ENCODE measurements around the gene PTPRN2. TPM values are rescaled to one million over a fixed set of nuclear protein-coding genes. Genes with fewer than 3 reads are reported as not detected.

Gene PTPRN2
- total and polyA plus RNA-seq, 2 donors (not counting 1 experiment from before 2014, with no cell fraction given) = 0.54 to 1.2 TPM

DNA sequence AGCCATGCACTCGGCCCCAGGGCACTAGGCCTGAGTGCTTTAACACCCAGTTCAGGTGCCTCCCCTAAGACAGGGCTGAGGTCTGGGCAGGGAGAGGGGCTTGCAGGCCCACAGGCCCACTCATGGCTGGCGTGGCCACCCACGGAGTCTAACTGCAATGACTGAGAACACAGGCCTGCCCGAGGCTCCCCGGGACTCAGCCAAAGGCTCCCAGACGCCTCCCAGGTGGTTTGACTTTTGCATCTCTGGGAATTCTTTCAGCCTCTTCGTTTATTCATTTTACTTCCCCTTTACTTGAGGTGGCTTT lies 37.3 kb downstream of the PTPRN2 start:
- no peak for DNase-seq (ENCODE audit: low read depth in 2 of 2)
- Histone ChIP-seq H4K20me1 (ENCODE audit: control insufficient read depth, extremely low read depth, insufficient read depth, low read length) (no peaks in the 10 kb centered on the region), H2AFZ (ENCODE audit: low read length) (no peak overlapping the region), H3K36me3 (ENCODE audit: control insufficient read depth, insufficient read depth, low read length) (no peaks in the 10 kb centered on the region), H3K27ac (ENCODE audit: insufficient read depth, low read length) (no peak overlapping the region), H3K4me2 (ENCODE audit: extremely low read depth, insufficient read depth, low read length) (no peak overlapping the region), H3K4me1 (ENCODE audit: control insufficient read depth, extremely low read depth, insufficient read depth, low read length) (no peaks in the 10 kb centered on the region), H3K9me3 (ENCODE audit: control insufficient read depth, insufficient read depth, low read depth, low read length) (no peaks in the 10 kb centered on the region), H3K9ac (ENCODE audit: insufficient read depth, low read length) (no peak overlapping the region), H3K79me2 (ENCODE audit: control insufficient read depth, insufficient read depth, low read length) (no peaks in the 10 kb centered on the region), H3K27me3 (ENCODE audit: control insufficient read depth, insufficient read depth, low read length) (no peaks in the 10 kb centered on the region), H3K4me3 (replicated peaks in 1 of 4; ENCODE audit: control extremely low read depth in 1 of 4, insufficient read depth in 1 of 4, low read depth in 3 of 4, low read length in 4 of 4) (no peak overlapping the region)
- TF ChIP-seq EZH2 (IDR thresholded peaks at IDR 0.05; ENCODE audit: low read length, missing control alignments) = no peak
- TF ChIP-seq, protein P1, sequence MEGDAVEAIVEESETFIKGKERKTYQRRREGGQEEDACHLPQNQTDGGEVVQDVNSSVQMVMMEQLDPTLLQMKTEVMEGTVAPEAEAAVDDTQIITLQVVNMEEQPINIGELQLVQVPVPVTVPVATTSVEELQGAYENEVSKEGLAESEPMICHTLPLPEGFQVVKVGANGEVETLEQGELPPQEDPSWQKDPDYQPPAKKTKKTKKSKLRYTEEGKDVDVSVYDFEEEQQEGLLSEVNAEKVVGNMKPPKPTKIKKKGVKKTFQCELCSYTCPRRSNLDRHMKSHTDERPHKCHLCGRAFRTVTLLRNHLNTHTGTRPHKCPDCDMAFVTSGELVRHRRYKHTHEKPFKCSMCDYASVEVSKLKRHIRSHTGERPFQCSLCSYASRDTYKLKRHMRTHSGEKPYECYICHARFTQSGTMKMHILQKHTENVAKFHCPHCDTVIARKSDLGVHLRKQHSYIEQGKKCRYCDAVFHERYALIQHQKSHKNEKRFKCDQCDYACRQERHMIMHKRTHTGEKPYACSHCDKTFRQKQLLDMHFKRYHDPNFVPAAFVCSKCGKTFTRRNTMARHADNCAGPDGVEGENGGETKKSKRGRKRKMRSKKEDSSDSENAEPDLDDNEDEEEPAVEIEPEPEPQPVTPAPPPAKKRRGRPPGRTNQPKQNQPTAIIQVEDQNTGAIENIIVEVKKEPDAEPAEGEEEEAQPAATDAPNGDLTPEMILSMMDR (conservative IDR thresholded peaks at IDR 0.05 in 1 of 2, IDR thresholded peaks at IDR 0.05 in 1 of 2; ENCODE audit: low read depth in 1 of 2, low read length in 2 of 2) = no peak

DNA sequence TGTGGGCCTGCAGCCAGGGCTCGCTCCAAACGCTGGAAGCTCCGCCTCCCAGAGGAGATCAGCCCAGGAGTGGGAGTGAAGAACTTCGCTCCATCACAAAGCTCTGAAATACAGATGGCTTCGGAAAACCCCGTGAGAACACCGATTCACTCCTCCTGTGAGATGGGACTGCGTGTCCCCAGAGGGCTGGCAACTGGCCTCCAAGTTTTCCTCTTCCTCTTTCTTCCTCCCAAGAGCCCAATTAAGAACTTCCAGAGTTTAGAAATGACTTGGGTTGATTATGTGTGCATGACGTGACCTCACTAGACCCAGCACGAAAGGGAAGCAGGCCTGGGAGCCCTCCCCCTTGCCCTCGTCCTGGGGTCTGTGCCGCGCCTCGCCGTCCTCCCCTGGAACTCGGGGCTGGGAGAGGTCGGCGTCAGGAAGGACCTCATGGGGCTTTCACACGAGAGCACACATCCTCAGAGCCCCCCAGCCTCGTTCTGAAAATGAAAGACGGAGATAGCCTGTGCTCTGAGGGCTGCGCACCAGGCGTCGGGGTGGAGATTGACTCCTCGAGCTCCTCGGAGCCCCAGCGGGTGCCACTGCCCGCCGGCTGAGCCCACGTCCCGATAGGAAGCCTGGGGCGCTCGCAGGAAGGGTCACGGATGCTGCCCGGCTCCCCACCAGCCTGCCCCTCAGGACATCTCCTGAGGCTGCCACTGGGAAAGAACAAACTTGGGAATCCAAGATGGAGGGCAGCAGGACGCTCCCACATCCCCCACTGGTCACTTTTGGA lies 37.8 kb downstream of the PTPRN2 start:
- H3K4me1 ChIP-seq (ENCODE audit: control insufficient read depth, extremely low read depth, insufficient read depth, low read length) = no peaks in the 10 kb centered on the region
- TF ChIP-seq, protein P1 (conservative IDR thresholded peaks at IDR 0.05 in 1 of 2, IDR thresholded peaks at IDR 0.05 in 1 of 2; ENCODE audit: low read depth in 1 of 2, low read length in 2 of 2) = no peak
- no peak for TF ChIP-seq EZH2 (IDR thresholded peaks at IDR 0.05; ENCODE audit: low read length, missing control alignments)
- no peak for DNase-seq (ENCODE audit: low read depth in 2 of 2)
- H3K4me2 ChIP-seq (ENCODE audit: extremely low read depth, insufficient read depth, low read length) = no peak overlapping the region
- no peaks in the 10 kb centered on the region for H3K9me3 ChIP-seq (ENCODE audit: control insufficient read depth, insufficient read depth, low read depth, low read length)
- no peak overlapping the region for H3K4me3 ChIP-seq (replicated peaks in 1 of 4; ENCODE audit: control extremely low read depth in 1 of 4, insufficient read depth in 1 of 4, low read depth in 3 of 4, low read length in 4 of 4)
- H3K9ac ChIP-seq (ENCODE audit: insufficient read depth, low read length) = no peak overlapping the region
- no peak overlapping the region for H3K27ac ChIP-seq (ENCODE audit: insufficient read depth, low read length)
- no peaks in the 10 kb centered on the region for H4K20me1 ChIP-seq (ENCODE audit: control insufficient read depth, extremely low read depth, insufficient read depth, low read length)
- no peak overlapping the region for H2AFZ ChIP-seq (ENCODE audit: low read length)
- H3K36me3 ChIP-seq (ENCODE audit: control insufficient read depth, insufficient read depth, low read length) = no peaks in the 10 kb centered on the region
- no peaks in the 10 kb centered on the region for H3K79me2 ChIP-seq (ENCODE audit: control insufficient read depth, insufficient read depth, low read length)
- no peaks in the 10 kb centered on the region for H3K27me3 ChIP-seq (ENCODE audit: control insufficient read depth, insufficient read depth, low read length)

DNA sequence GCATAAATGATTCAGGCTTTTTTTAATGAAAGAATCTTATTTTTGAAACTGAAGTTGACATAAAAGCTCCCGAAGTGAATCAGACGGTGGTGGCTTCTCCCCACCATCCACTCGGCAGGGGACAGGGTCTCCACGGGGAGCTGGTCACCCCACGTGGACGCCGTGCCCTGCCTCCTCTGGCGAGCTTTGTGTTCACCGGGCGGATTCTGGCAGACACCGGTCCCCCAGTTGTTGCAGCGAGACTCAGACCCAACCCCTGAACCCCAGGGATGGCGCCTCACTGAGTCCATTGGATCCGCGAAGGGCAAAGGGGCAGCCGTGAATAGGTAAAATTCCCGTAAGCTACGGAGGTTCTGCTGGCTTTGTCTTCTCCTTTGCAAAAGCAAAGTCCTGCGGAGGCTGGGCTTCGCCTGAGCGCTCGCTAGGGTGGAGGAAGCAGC lies 38.4 kb downstream of the PTPRN2 start:
- Histone ChIP-seq H3K79me2 (ENCODE audit: control insufficient read depth, insufficient read depth, low read length) (no peaks in the 10 kb centered on the region), H3K4me1 (ENCODE audit: control insufficient read depth, extremely low read depth, insufficient read depth, low read length) (no peaks in the 10 kb centered on the region), H3K4me3 (replicated peaks in 1 of 4; ENCODE audit: control extremely low read depth in 1 of 4, insufficient read depth in 1 of 4, low read depth in 3 of 4, low read length in 4 of 4) (no peak overlapping the region), H3K27me3 (ENCODE audit: control insufficient read depth, insufficient read depth, low read length) (no peaks in the 10 kb centered on the region), H4K20me1 (ENCODE audit: control insufficient read depth, extremely low read depth, insufficient read depth, low read length) (no peaks in the 10 kb centered on the region), H3K9ac (ENCODE audit: insufficient read depth, low read length) (no peak overlapping the region), H3K4me2 (ENCODE audit: extremely low read depth, insufficient read depth, low read length) (no peak overlapping the region), H3K27ac (ENCODE audit: insufficient read depth, low read length) (no peak overlapping the region), H2AFZ (ENCODE audit: low read length) (no peak overlapping the region), H3K36me3 (ENCODE audit: control insufficient read depth, insufficient read depth, low read length) (no peaks in the 10 kb centered on the region), H3K9me3 (ENCODE audit: control insufficient read depth, insufficient read depth, low read depth, low read length) (no peaks in the 10 kb centered on the region)
- DNase-seq (ENCODE audit: low read depth in 2 of 2) = no peak
- TF ChIP-seq, protein P1 (conservative IDR thresholded peaks at IDR 0.05 in 1 of 2, IDR thresholded peaks at IDR 0.05 in 1 of 2; ENCODE audit: low read depth in 1 of 2, low read length in 2 of 2) = no peak
- no peak for TF ChIP-seq EZH2 (IDR thresholded peaks at IDR 0.05; ENCODE audit: low read length, missing control alignments)

All from fibroblast of lung (primary cell).